SJCRH30 (cell line): ENCODE measurements around the gene PREX1. TPM values are rescaled to one million over a fixed set of nuclear protein-coding genes. Genes with fewer than 3 reads are reported as not detected.
"Not testable (repeated sequence)": the region's sequence is repeated elsewhere in the genome, so short reads cannot be mapped to it uniquely, and the experiment has no call there.

Source experiments
- DNase-seq, 2 experiments: peaks; one replicate each; pipeline ENCODE4 v3.0.0-alpha.2; 2015 to 2020
- H3K27ac ChIP-seq: fragments of 250-450 bp; sonication (Bioruptor Pico); 2 replicates; pipeline ENCODE4 v1.5.1; 2020; ENCODE audit warnings: mild to moderate bottlenecking, moderate library complexity
- H3K27me3 ChIP-seq: fragments of 250-450 bp; sonication (Bioruptor Pico); 2 replicates; pipeline ENCODE4 v1.5.1; 2020; ENCODE audit warnings: mild to moderate bottlenecking, moderate library complexity
- H3K36me3 ChIP-seq: fragments of 250-450 bp; sonication (Bioruptor Pico); 2 replicates; pipeline ENCODE4 v1.5.1; 2020; ENCODE audit warnings: mild to moderate bottlenecking, moderate library complexity
- H3K4me1 ChIP-seq: fragments of 250-450 bp; sonication (Bioruptor Pico); 2 replicates; pipeline ENCODE4 v1.5.1; 2020; ENCODE audit warnings: mild to moderate bottlenecking, moderate library complexity
- H3K4me3 ChIP-seq: fragments of 250-450 bp; sonication (Bioruptor Pico); 2 replicates; pipeline ENCODE4 v1.5.1; 2020; ENCODE audit warnings: mild to moderate bottlenecking, moderate library complexity
- H3K9me3 ChIP-seq: fragments of 250-450 bp; sonication (Bioruptor Pico); replicated peaks from 2 replicates; pipeline ENCODE4 v1.5.1; 2020; ENCODE audit warnings: mild to moderate bottlenecking, moderate library complexity
- total RNA-seq: library from RNA; depleted of rRNA; stranded (reverse); fragments of >200 nt; shearing (Covaris generic); gene quantifications from 2 replicates; pipeline ENCODE4 v1.2.3, GENCODE V29; 2014

PREX1 gene
- total RNA-seq, 1 experiment from 2014 or later = 88.9 TPM

- H3K36me3 ChIP-seq = no peaks in the 10 kb centered on the region
- H3K27ac ChIP-seq = no peak overlapping the region
- no peak for DNase-seq
- peaks cover 20% of the 10 kb centered on the region for H3K4me1 ChIP-seq
- 0 out of 2 replicates have a peak, but pooled peaks cover 8% of the 10 kb centered on the region for H3K9me3 ChIP-seq
- H3K4me3 ChIP-seq = no peak overlapping the region
- H3K27me3 ChIP-seq = no peaks in the 10 kb centered on the region
Observed at GRCh38 chr20:48763216-48763914, 64.4 kb downstream of the PREX1 start.

GRCh38 chr20:48761874-48762273, 65.9 kb downstream of the PREX1 start:
- H3K9me3 ChIP-seq = 0 out of 2 replicates have a peak, but pooled peaks cover 8% of the 10 kb centered on the region
- DNase-seq = no peak
- no peaks in the 10 kb centered on the region for H3K27me3 ChIP-seq
- H3K27ac ChIP-seq = no peak overlapping the region
- H3K4me3 ChIP-seq = no peak overlapping the region
- peaks cover 20% of the 10 kb centered on the region for H3K4me1 ChIP-seq
- H3K36me3 ChIP-seq = no peaks in the 10 kb centered on the region

DNA sequence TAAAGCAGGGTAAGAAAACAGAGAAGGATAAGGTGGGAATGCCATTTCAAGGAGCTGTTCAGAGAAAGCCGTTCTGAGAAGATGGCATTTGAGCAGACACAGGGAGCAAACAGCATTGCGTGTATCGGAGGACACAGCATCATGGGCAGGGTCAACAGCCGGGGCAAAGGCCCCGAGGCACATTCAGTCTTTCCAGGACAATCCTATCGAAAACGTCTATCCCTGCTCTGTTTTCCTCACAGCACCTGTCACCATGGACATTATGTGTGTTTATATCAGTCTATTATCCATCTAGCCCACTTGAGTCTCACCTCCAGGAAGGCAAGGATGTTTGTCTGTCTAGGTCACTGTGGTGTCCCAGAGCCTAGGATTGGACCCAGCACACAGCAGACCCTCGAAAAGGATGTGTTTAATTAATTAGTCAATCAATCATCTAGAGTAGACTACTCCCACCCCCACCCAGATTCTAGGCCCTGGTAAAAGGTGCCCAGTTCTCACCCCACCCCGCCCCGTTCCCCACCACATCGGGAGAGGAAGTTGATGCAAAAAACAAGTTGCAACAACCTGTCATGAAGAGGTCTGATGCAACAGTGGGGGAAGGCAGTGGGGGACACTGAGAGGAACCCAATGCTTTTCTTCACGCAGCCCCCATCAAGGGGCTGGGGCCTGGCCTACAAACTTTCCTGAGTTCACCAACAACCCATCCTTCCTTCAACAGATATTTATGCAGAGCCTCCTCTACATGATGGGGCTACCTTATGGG, 66.6 kb downstream of the PREX1 start:
- no peak overlapping the region for H3K4me3 ChIP-seq
- H3K9me3 ChIP-seq = 0 out of 2 replicates have a peak, but pooled peaks cover 8% of the 10 kb centered on the region
- H3K27ac ChIP-seq = 0 out of 2 replicates have a peak overlapping the region, but pooled peaks have one; percentile 4
- no peaks in the 10 kb centered on the region for H3K27me3 ChIP-seq
- peak in 1 of 2 experiments; percentile 61 for DNase-seq
- peaks cover 14% of the 10 kb centered on the region for H3K4me1 ChIP-seq
- no peaks in the 10 kb centered on the region for H3K36me3 ChIP-seq

DNA sequence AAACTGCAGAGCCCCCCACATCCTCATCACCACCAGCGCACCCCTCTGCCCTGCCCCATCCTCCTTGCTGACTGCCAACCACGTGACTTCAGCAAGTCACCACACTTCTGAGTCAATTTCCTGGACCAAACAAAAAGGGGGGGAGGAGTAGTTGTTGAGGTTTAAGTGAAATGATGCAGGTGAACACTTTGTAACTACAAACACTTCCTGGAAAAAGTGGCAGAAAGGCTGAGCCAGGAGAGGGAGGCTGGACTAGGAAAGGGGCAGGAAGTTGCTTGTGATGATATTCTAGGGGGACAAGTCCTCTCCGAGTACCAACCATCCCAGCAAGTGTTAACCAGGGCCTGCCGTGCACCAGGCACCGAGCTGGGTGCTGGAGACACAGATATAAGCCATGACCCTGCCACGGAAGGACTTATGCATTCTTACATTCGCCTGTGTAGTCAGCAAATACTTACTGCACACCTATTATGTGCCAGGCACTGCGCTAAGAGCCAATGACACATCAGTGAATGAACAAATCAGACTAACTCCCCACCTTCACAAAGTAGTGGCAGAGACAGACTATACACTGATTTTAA, 67.3 kb downstream of the PREX1 start:
- Histone ChIP-seq H3K9me3 (0 out of 2 replicates have a peak, but pooled peaks cover 9% of the 10 kb centered on the region), H3K27me3 (no peaks in the 10 kb centered on the region), H3K4me1 (peaks cover 14% of the 10 kb centered on the region), H3K36me3 (peaks cover 1% of the 10 kb centered on the region; the same call in 1 of the 2 replicates), H3K27ac (0 out of 2 replicates have a peak overlapping the region, but pooled peaks have one; percentile 4), H3K4me3 (no peak overlapping the region)
- DNase-seq = no peak

DNA sequence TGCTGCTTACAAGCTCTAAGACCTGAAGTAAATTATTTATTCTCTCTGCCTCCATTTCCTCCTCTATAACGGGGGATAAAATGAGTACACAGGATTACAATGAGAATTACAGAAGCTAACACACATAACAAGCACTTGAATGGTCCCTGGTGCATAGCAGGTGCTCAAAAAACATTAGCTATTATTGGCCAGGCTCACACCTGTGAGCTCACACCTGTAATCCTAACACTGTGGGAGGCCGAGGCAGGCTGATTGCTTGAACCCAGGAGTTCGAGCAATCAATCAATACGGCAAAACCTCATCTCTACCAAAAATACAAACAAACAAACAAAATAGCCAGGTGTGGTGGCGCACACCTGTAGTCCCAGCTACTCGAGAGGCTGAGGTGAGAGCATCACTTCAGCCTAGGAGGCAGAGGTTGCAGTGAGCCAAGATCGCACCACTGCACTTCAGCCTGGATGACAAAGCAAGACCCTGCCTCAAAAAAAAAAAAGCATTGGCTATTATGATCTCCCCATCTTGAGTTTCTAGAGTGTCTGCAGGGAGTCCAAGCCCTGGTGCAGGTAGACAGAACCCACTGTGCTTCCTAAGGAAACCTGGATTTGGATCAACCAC, 68.1 kb downstream of the PREX1 start:
- Histone ChIP-seq H3K4me3 (no peak overlapping the region), H3K27ac (no peak overlapping the region), H3K36me3 (peaks cover 7% of the 10 kb centered on the region), H3K27me3 (no peaks in the 10 kb centered on the region), H3K4me1 (peaks cover 18% of the 10 kb centered on the region), H3K9me3 (0 out of 2 replicates have a peak, but pooled peaks cover 10% of the 10 kb centered on the region)
- no peak for DNase-seq

GRCh38 chr20:48758206-48758820, 69.5 kb downstream of the PREX1 start:
- H3K4me3 ChIP-seq = no peak overlapping the region
- peaks cover 7% of the 10 kb centered on the region for H3K36me3 ChIP-seq
- H3K9me3 ChIP-seq = 0 out of 2 replicates have a peak, but pooled peaks cover 10% of the 10 kb centered on the region
- DNase-seq = peak in 1 of 2 experiments; percentile 36
- H3K27ac ChIP-seq = no peak overlapping the region
- H3K27me3 ChIP-seq = no peaks in the 10 kb centered on the region
- peaks cover 26% of the 10 kb centered on the region for H3K4me1 ChIP-seq

- H3K4me1 ChIP-seq = peaks cover 26% of the 10 kb centered on the region
- not testable (repeated sequence) for H3K27ac ChIP-seq, H3K36me3 ChIP-seq, DNase-seq, H3K4me3 ChIP-seq, H3K27me3 ChIP-seq, H3K9me3 ChIP-seq
Observed at GRCh38 chr20:48756774-48757173, 71.0 kb downstream of the PREX1 start.

DNA sequence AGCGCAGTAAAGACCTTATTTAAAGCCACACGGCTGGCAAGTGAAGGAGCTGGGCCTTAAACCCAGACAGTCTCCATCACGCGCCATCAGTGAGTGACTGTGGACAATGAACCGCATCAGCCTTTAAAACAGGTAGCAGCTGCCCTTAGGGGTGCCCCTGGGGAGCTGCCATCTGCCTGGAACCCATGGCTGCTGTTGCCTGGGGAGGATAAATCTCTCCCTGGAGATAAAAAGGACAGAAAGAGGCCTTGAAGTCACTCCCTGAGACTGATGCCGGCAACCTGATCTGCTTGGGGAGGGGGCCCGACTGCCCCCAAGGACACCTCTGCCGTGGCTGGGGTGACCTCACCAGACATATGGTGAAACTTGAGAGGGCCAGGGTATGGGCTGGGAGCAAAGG, 73.5 kb downstream of the PREX1 start:
- H3K27me3 ChIP-seq = no peaks in the 10 kb centered on the region
- peaks cover 7% of the 10 kb centered on the region for H3K36me3 ChIP-seq
- peaks cover 12% of the 10 kb centered on the region for H3K4me1 ChIP-seq
- H3K27ac ChIP-seq = no peak overlapping the region
- H3K9me3 ChIP-seq = 0 out of 2 replicates have a peak, but pooled peaks cover 8% of the 10 kb centered on the region
- DNase-seq = peak; percentile 50 to 71
- H3K4me3 ChIP-seq = no peak overlapping the region

GRCh38 chr20:48752963-48753362, 74.8 kb downstream of the PREX1 start:
- no peak for DNase-seq
- Histone ChIP-seq H3K4me1 (peaks cover 12% of the 10 kb centered on the region), H3K27ac (no peak overlapping the region), H3K36me3 (peaks cover 7% of the 10 kb centered on the region), H3K9me3 (0 out of 2 replicates have a peak, but pooled peaks cover 8% of the 10 kb centered on the region), H3K4me3 (no peak overlapping the region), H3K27me3 (no peaks in the 10 kb centered on the region)

- 0 out of 2 replicates have a peak, but pooled peaks cover 8% of the 10 kb centered on the region for H3K9me3 ChIP-seq
- H3K4me3 ChIP-seq = no peak overlapping the region
- DNase-seq = no peak
- no peak overlapping the region for H3K27ac ChIP-seq
- peaks cover 12% of the 10 kb centered on the region for H3K4me1 ChIP-seq
- H3K36me3 ChIP-seq = peaks cover 7% of the 10 kb centered on the region
- H3K27me3 ChIP-seq = no peaks in the 10 kb centered on the region
Observed at GRCh38 chr20:48751871-48752270, 75.9 kb downstream of the PREX1 start.

- Histone ChIP-seq H3K4me1 (peaks cover 12% of the 10 kb centered on the region), H3K27me3 (no peaks in the 10 kb centered on the region), H3K36me3 (peaks cover 7% of the 10 kb centered on the region), H3K27ac (no peak overlapping the region), H3K4me3 (no peak overlapping the region), H3K9me3 (0 out of 2 replicates have a peak, but pooled peaks cover 8% of the 10 kb centered on the region)
- DNase-seq = peak; percentile 49 to 50
Observed at GRCh38 chr20:48750941-48751635, 76.7 kb downstream of the PREX1 start.

DNA sequence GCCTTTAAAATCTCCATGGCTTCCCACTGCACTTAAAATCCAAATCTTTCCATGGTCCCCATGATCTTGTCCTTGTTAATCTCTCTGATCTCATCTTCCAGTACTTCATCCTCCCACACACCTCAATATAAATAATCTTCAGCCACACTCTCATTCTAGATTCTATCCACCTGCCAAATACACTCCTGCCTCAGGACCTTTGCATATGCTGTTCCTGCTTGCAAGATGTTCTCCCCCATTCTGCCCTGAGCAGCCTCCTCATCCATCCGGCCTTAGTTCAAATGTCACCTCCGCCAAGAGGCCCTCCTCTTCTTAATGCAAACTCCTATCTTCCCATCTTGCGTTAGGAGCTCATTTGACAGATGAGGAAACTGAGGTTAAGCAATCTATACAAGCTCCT, 77.4 kb downstream of the PREX1 start:
- peaks cover 5% of the 10 kb centered on the region for H3K36me3 ChIP-seq
- H3K4me3 ChIP-seq = no peak overlapping the region
- H3K27ac ChIP-seq = no peak overlapping the region
- H3K27me3 ChIP-seq = no peaks in the 10 kb centered on the region
- H3K4me1 ChIP-seq = peaks cover 12% of the 10 kb centered on the region
- no peak for DNase-seq
- 0 out of 2 replicates have a peak, but pooled peaks cover 5% of the 10 kb centered on the region for H3K9me3 ChIP-seq

- Histone ChIP-seq H3K27me3 (no peaks in the 10 kb centered on the region), H3K4me1 (peaks cover 6% of the 10 kb centered on the region), H3K27ac (no peak overlapping the region), H3K36me3 (no peaks in the 10 kb centered on the region), H3K4me3 (no peak overlapping the region), H3K9me3 (no peaks in the 10 kb centered on the region)
- DNase-seq = no peak
Observed at GRCh38 chr20:48749437-48749836, 78.4 kb downstream of the PREX1 start.
